ENCODE measurements around the gene WSCD2. TPM values are rescaled to one million over a fixed set of nuclear protein-coding genes. Genes with fewer than 3 reads are reported as not detected.

WSCD2 gene
- total RNA-seq, 1 experiment from 2014 or later = not detected

DNA sequence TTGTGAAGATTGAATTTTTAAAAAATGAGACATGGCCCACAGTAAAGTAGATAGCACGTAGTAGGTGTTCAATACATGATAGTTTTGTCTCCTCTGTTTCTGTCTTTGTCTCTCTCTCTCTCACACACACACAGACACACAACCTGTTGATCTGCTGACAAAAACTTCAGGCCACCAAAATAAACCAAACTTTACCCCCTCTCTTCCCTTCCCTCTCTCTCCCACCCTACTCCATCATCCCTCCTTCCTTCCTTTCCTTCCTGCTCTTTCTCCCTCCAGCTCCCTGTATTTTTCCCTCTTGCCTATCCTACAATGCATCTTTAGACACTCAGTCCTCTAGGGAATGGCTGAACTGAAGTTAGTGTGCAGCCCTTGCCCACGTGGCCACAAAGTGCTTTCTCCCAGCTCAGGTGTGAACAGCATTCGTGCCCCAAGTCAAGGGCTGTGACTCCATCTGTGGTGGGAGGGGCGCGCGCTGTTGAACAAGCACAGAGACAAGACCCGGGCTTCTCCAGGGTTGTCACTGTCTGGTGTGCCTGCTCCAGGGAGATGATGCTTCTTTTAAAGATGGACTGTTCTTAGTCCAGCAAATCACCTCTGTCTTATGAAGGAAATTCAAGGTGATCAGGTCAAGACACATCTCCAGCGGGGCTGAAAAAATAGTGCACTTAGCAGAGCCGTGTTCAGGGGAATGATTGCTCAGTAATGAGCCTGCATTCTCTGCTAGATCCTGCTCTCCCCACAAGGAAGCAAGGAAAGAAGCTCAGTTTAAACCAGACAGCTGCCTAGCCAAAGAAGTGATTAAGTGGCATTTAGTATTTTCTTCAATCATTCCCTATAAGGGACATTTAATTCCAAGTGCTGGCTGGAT lies 75.3 kb downstream of the WSCD2 start:
- no peaks in the 10 kb centered on the region for H3K4me1 Mint-ChIP-seq (ENCODE audit: insufficient read depth, unreplicated experiment)
- H3K27ac Mint-ChIP-seq (ENCODE audit: low read depth, unreplicated experiment) = no peak overlapping the region
- peaks cover 12% of the 10 kb centered on the region for H3K27me3 Mint-ChIP-seq (ENCODE audit: insufficient read depth, unreplicated experiment)
- CTCF ChIA-PET = interaction anchor here (0.6 kb wide), 1 partner anchor 1394 kb away, joined by 3 read pairs; no protein-coding TSS in a partner anchor
- DNase-seq (ENCODE audit: unreplicated experiment) = no peak
- peaks cover 9% of the 10 kb centered on the region for H3K9me3 Mint-ChIP-seq (ENCODE audit: unreplicated experiment)
- intact Hi-C loops (cut with micrococcal nuclease) = no loop called here
- H3K36me3 Mint-ChIP-seq (ENCODE audit: insufficient read depth, unreplicated experiment) = peaks cover 7% of the 10 kb centered on the region
- TF ChIP-seq, protein P1, sequence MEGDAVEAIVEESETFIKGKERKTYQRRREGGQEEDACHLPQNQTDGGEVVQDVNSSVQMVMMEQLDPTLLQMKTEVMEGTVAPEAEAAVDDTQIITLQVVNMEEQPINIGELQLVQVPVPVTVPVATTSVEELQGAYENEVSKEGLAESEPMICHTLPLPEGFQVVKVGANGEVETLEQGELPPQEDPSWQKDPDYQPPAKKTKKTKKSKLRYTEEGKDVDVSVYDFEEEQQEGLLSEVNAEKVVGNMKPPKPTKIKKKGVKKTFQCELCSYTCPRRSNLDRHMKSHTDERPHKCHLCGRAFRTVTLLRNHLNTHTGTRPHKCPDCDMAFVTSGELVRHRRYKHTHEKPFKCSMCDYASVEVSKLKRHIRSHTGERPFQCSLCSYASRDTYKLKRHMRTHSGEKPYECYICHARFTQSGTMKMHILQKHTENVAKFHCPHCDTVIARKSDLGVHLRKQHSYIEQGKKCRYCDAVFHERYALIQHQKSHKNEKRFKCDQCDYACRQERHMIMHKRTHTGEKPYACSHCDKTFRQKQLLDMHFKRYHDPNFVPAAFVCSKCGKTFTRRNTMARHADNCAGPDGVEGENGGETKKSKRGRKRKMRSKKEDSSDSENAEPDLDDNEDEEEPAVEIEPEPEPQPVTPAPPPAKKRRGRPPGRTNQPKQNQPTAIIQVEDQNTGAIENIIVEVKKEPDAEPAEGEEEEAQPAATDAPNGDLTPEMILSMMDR (IDR thresholded peaks at IDR 0.05; ENCODE audit: unreplicated experiment) = no peak
- BruUV-seq (replicated peaks) = no TSS peak
- POLR2A ChIA-PET = interaction anchor here (0.7 kb wide), 1 partner anchor 67 kb away, joined by 3 read pairs; no protein-coding TSS in a partner anchor
- H3K4me3 Mint-ChIP-seq (ENCODE audit: unreplicated experiment) = no peak overlapping the region

DNA sequence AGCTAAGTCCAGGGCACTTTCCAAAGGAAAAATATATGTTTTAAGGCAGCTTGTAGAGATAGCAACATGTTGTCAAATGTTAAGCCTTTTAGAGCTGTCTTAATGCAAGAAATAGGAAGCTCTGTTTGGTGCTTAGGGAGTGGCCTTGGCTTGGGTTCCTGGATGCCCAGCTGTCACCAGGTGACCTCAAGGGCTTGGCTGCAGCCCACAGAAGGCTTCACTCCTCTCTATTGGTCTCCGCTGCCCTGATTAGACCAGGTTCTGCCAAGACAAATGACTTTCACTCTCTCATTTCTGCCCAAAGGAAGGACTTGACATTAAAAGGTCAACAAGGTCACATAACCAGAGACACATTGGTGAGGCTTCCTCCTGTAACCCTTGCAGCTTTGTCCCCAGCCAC lies 76.8 kb downstream of the WSCD2 start:
- POLR2A ChIA-PET = no interaction called here

DNA sequence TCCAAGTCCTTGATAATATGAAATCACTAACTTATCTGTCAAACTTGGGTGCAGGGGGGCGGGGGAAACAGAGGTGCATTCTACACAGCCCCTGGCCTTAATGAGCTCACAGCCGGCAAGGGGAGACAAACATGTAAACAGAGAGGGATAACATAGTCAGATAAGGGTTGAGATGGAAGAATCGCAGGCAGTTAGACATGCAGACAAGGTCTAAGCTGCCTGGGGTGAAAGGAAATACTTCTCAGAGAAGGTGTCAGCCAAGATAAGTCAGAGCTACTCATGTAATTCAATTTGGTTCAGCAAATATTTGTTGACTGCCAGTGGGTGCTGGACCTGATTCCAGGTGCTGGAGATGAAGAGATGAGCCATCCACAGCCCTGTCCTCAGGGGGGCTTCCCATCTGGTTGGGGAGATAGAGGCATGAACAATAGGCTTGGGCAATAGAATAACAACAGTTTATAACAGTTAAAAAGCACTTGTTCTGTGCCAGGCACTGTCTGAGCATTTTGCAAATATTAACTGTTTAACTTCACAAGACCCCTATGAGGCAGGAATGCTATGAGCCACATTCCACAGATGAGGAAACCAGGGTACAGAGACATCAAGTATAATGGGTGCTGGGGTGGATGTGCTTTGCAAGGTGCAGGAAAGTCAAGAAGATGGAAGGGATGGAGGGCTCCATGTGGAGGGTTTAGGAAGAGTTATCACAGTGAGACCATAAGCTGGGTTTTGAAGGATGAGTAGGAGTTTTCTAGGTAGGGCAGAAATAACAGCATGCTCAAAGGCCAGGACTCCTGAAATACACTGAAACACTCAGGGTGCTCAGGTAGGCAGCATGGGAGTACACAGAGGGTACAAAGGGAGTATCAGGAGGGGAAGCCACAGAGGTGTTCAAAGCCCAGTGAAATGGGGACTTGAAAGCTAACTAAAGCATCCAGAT lies 79.0 kb downstream of the WSCD2 start:
- peaks cover 12% of the 10 kb centered on the region for H3K27me3 Mint-ChIP-seq (ENCODE audit: insufficient read depth, unreplicated experiment)
- DNase-seq (ENCODE audit: unreplicated experiment) = no peak
- no TSS peak for BruUV-seq (replicated peaks)
- TF ChIP-seq, protein P1 (IDR thresholded peaks at IDR 0.05; ENCODE audit: unreplicated experiment) = no peak
- peaks cover 9% of the 10 kb centered on the region for H3K9me3 Mint-ChIP-seq (ENCODE audit: unreplicated experiment)
- H3K4me3 Mint-ChIP-seq (ENCODE audit: unreplicated experiment) = no peak overlapping the region
- ChIA-PET POLR2A (interaction anchor here (0.7 kb wide), 1 partner anchor 120 kb away, joined by 3 read pairs; no protein-coding TSS in a partner anchor), CTCF (interaction anchor here (1.5 kb wide), 1 partner anchor 250 kb away, joined by 3 read pairs; no protein-coding TSS in a partner anchor)
- no peak overlapping the region for H3K27ac Mint-ChIP-seq (ENCODE audit: low read depth, unreplicated experiment)
- intact Hi-C loops (cut with micrococcal nuclease) = no loop called here
- no peaks in the 10 kb centered on the region for H3K4me1 Mint-ChIP-seq (ENCODE audit: insufficient read depth, unreplicated experiment)
- H3K36me3 Mint-ChIP-seq (ENCODE audit: insufficient read depth, unreplicated experiment) = peaks cover 7% of the 10 kb centered on the region

More for the DNA sequence above, 76.8 kb downstream of the WSCD2 start:
- H3K27ac Mint-ChIP-seq (ENCODE audit: low read depth, unreplicated experiment) = no peak overlapping the region
- DNase-seq (ENCODE audit: unreplicated experiment) = no peak
- BruUV-seq (replicated peaks) = no TSS peak
- no peaks in the 10 kb centered on the region for H3K4me1 Mint-ChIP-seq (ENCODE audit: insufficient read depth, unreplicated experiment)
- intact Hi-C loops (cut with micrococcal nuclease) = no loop called here
- CTCF ChIA-PET = no interaction called here
- no peak overlapping the region for H3K4me3 Mint-ChIP-seq (ENCODE audit: unreplicated experiment)
- H3K36me3 Mint-ChIP-seq (ENCODE audit: insufficient read depth, unreplicated experiment) = peaks cover 7% of the 10 kb centered on the region
- peaks cover 9% of the 10 kb centered on the region for H3K9me3 Mint-ChIP-seq (ENCODE audit: unreplicated experiment)
- H3K27me3 Mint-ChIP-seq (ENCODE audit: insufficient read depth, unreplicated experiment) = peaks cover 12% of the 10 kb centered on the region
- TF ChIP-seq, protein P1 (IDR thresholded peaks at IDR 0.05; ENCODE audit: unreplicated experiment) = no peak

DNA sequence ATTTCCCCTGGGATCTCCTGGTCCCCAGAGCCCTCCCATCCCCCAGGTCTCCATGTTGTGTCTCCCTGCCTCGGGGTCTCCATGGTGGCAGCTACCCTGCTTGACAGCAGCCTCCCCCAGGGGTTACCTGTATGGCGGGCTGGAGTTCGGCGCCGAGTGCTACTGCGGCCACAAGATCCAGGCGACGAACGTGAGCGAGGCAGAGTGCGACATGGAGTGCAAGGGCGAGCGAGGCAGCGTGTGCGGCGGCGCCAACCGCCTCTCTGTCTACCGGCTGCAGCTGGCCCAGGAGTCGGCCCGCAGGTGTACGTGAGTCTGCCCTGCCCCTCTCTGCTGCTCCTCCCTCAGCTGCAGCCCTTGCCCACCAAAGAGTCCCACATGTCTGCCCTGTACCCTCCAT lies 80.9 kb downstream of the WSCD2 start:
- no peak overlapping the region for H3K27ac Mint-ChIP-seq (ENCODE audit: low read depth, unreplicated experiment)
- no peak overlapping the region for H3K4me3 Mint-ChIP-seq (ENCODE audit: unreplicated experiment)
- H3K27me3 Mint-ChIP-seq (ENCODE audit: insufficient read depth, unreplicated experiment) = peaks cover 12% of the 10 kb centered on the region
- ChIA-PET POLR2A (no interaction called here), CTCF (interaction anchor here (0.6 to 2.0 kb wide), 3 partner anchors 9 to 218 kb away, joined by 3 to 6 read pairs (median 3); no protein-coding TSS in a partner anchor)
- no TSS peak for BruUV-seq (replicated peaks)
- H3K4me1 Mint-ChIP-seq (ENCODE audit: insufficient read depth, unreplicated experiment) = no peaks in the 10 kb centered on the region
- no peak for DNase-seq (ENCODE audit: unreplicated experiment)
- intact Hi-C loops (cut with micrococcal nuclease) = no loop called here
- no peaks in the 10 kb centered on the region for H3K36me3 Mint-ChIP-seq (ENCODE audit: insufficient read depth, unreplicated experiment)
- H3K9me3 Mint-ChIP-seq (ENCODE audit: unreplicated experiment) = no peaks in the 10 kb centered on the region
- TF ChIP-seq, protein P1 (IDR thresholded peaks at IDR 0.05; ENCODE audit: unreplicated experiment) = no peak

Data from MCF 10A (cell line).